Esophagus muscularis mucosa (tissue), 4 donors: ENCODE measurements around the gene HS1BP3.

Source experiments
- CTCF ChIP-seq, 3 experiments: fragments of 200-600 bp in 2 of 3; fragments of 450-650 bp in 1 of 3; sonication (generic) in 2 of 3; IDR thresholded peaks; one replicate each; pipeline ENCODE4 v1.5.1; 2017 to 2019; ENCODE audit warnings: antibody characterized with exemption in 3 of 3, mild to moderate bottlenecking in 2 of 3, moderate library complexity in 1 of 3
- EP300 ChIP-seq: sonication (generic); formaldehyde crosslinking; IDR thresholded peaks from one replicate; pipeline ENCODE4 v1.6.1; 2017; ENCODE audit warnings: antibody characterized with exemption
- POLR2A ChIP-seq: fragments of 450-650 bp; IDR thresholded peaks from one replicate; pipeline ENCODE4 v1.6.1; 2017; ENCODE audit warnings: antibody characterized with exemption, moderate library complexity, mild to moderate bottlenecking, low read depth
- POLR2AphosphoS5 ChIP-seq, 2 donors: sonication (generic); formaldehyde crosslinking; IDR thresholded peaks; one replicate each; pipeline ENCODE4 v1.6.1; 2017; ENCODE audit warnings: antibody characterized with exemption in 2 of 2

- no peak for TF ChIP-seq CTCF (IDR thresholded peaks at IDR 0.05)
- no peak for TF ChIP-seq POLR2AphosphoS5 (IDR thresholded peaks at IDR 0.05)
- TF ChIP-seq POLR2A = no peak
- no peak for TF ChIP-seq EP300
These were observed 80.6 kb downstream of the HS1BP3 start for GRCh38 chr2:20570249-20570648.
